ENCODE results near the gene F2RL2. TPM values are rescaled to one million over a fixed set of nuclear protein-coding genes. Genes with fewer than 3 reads are reported as not detected.

F2RL2 gene, protein sequence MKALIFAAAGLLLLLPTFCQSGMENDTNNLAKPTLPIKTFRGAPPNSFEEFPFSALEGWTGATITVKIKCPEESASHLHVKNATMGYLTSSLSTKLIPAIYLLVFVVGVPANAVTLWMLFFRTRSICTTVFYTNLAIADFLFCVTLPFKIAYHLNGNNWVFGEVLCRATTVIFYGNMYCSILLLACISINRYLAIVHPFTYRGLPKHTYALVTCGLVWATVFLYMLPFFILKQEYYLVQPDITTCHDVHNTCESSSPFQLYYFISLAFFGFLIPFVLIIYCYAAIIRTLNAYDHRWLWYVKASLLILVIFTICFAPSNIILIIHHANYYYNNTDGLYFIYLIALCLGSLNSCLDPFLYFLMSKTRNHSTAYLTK
- under 1 TPM; 0.09 to 0.39 TPM for total RNA-seq
- long read RNA-seq = 0 reads

DNA sequence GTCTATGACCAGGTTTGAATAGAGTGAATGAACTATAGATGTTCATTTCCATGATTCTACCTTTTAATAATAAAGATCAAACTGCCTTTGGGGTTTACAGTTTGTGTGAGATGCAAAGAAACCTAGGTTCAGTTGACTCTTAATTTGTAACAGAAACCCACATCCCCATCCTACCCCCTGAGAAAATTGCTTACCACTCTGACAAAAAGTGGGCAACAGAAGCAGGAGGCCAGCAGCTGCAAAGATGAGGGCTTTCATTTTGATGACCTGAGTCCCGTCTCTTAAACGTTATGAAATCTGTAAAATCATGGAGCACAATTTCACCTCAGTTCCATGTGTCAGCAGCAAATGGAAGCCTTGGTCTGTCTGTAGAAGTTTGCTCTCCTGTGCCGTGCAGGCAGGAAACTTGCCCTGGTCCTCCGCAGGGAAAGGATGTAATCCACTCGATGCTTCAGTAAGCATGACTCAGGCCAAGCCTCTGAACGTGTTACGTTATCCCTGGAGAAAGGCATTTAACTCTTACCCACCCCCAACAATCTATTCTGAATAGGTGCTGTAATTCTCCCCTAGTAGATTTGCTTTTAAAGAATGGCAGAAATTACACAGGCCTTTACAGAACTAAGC lies at the start of gene F2RL2:
TSS of gene F2RL2 (minus strand) at position 431 of the 624 bp plus-strand sequence. CDS start at position 258, 173 bp downstream.
- intact Hi-C loops (cut with DNase I) = no loop called here
- DNase-seq = peak; percentile 23
- ATAC-seq = peak in 1 of 2 donors; percentile 61

DNA sequence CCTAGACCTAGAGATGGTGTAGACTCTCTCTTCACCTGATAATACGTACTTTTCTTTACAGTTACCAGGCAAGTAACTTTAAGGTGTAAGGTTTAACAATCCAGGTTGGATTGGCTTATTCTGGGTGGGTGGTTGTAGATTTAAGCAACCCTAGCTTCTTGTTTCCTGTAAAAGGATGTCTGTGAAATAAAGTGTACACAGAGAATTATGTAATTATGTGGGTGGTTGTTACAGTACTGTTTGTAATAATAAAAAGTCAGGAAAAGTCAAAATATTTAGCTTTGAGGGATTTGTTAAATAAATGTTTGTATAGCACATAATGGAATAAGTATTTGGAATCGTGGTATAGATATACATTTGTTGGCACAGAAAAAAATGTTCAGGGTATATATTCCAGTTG lies 49.0 kb upstream of the F2RL2 start:
- DNase-seq (no peak), ATAC-seq (no peak)
- intact Hi-C loops (cut with DNase I) = no loop called here

DNA sequence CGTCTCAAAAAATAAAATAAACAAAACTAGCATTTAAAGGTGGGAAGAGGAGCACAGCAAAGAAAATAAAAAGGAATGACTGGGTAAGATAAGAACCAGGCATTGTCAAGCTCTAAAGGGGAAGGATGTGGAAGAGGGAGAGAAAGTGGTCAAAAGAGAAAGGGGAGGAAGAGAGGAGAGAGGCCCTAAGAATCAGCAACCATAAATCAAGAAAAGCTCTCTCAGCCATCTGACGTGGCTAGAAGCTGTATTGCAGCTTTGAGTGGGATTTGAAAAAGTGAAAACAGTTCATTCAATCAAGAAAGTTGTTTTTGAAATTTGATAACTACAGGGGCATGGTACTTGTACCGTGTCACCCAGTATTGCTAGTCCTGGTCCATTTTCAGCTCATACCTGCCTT lies 47.3 kb upstream of the F2RL2 start:
- ATAC-seq (no peak), DNase-seq (no peak)
- intact Hi-C loops (cut with DNase I) = no loop called here

DNA sequence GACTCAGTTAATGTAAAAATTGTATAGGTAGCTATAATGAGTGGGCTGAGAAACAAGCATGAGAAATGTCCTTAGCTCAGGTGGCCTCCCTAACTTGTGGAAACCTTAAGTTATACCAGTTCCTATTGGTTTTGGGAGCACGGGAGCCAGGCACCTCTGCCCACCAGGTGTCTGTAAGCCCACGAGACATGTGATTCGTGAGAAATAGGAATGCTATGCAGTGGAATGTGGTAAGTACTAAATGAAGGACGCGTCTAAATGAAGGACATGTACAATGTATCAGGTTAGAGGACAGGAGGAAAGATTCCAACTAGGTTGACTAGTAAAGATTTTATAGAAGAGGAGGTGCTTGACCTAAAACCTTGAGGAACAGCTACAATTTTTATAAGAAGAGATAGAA lies 46.0 kb upstream of the F2RL2 start:
- intact Hi-C loops (cut with DNase I) = no loop called here
- ATAC-seq = no peak
- DNase-seq = no peak

DNA sequence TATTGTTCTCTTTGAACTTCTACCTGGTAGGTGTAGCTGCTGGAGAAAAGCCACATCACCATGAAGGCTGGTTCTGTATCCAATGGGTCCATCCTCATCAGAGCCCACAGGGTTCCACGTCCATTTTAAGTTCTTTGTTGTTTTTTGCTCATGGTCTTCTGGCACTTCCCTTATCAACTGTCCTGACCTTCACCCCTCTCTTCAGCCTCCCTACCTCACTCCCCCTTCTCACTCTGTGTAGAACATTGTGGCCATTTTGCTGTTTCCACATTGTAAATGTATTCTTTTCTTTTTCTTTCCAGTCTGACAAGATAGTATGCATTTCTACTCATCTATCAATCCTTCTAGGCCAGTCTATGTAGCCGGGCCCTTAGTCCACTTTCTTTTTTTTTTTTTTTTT lies 44.3 kb upstream of the F2RL2 start:
- intact Hi-C loops (cut with DNase I) = no loop called here
- DNase-seq (no peak), ATAC-seq (no peak)

DNA sequence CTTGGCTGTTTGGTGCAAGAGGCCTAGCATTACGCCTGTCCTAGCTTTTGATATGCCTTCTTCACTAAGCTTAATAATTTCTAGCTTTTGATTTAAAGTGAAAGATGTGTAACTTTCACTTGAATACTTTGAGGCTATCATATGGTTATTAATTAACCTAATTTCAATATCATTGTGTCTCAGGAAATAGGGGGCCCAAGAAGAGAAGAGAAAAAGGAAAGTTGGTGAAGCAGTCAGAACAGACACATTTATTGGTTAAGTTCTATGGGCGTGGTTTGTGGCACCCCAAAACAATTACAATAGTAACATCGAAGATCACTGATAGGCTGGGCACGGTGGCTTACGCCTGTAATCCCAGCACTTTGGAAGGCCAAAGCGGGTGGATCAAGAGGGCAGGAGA lies 40.9 kb upstream of the F2RL2 start:
- ATAC-seq = no peak
- no peak for DNase-seq
- intact Hi-C loops (cut with DNase I) = no loop called here

DNA sequence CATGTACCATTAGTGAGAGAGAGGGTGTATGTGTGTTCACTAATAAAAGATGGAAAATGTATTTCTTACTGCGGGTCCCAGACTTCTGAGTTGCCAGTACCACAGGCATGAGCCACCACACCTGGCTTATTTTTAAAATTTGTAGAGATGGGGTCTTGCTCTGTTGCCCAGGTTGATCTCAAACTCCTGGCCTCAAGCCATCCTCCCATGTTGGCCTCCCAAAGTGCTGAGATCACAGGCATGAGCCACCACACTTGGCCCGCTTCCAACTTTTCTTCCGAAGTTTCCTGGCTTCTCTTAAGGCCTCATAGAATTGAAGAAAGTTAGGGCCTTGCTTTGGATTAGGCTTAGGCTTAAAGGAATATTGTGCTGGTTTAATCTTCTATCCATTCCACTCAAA lies 40.4 kb upstream of the F2RL2 start:
- no peak for DNase-seq
- intact Hi-C loops (cut with DNase I) = no loop called here
- no peak for ATAC-seq

DNA sequence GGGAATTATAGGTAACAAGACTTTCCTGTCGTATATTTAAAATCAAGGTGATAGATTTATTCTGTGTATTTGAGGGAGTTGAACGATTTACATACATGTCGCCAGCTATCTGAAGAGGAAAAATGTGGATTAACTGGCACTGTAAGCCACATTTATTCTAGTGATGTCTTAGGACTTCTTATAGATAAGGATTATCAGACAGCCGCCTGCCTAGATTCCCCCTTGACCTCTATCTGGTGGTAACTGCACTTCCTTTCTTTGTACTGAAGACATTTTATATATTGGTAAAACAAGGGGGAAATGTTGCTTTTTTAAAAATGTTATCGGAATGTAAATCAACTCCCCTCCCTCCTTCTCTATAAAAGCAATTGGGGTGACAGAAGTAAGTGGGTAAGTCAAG lies 39.3 kb upstream of the F2RL2 start:
- DNase-seq = no peak
- intact Hi-C loops (cut with DNase I) = no loop called here
- no peak for ATAC-seq

DNA sequence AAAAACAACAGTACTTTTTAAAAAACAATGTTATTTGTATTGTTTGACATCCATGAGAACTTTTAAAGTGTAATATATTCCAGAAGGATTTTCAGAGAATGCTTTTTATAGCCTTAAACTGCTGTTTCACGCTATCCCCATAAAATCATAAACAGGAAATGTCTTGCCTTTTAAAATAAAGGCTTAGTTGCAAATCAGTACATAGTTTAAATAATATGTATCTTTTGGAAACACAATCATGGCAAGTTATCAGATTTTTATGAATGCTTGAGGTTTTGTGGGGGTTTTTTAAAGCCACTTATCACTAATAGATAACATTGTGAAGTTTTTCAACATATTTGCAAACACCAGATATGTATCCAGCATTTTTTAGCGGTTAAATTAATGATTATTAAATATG lies 37.2 kb upstream of the F2RL2 start:
- no peak for DNase-seq
- intact Hi-C loops (cut with DNase I) = no loop called here
- no peak for ATAC-seq

DNA sequence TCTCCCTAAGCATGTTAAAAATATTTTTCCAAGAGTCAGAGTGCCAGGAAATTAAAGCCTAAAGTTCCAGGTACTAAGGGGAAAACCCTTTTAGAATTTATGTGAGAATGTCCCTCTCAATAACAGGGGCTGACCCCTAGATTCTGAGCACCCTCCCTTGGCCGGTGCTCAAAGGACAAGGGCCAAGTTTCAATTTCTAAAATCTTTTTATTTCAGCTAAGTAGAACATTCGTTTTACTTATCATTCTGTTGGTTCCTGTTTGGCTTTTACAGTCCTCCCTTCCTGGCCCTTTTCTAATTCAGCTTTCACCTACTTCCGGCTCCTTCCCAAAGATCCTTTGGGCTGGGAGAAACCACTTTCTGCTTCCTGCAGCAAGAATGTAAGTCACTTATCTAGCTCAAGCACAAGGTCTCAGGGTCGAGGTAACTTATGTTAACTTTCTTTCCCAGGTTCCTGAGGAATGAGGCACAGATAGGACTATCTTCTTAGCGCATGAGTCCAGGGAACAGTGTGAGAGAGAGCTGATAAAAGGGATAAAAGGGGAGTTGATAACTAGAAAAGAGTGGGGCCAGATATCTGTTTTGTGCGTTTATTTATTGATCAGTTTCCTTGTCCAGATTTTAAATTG lies 34.6 kb upstream of the F2RL2 start:
- ATAC-seq (no peak), DNase-seq (no peak)
- intact Hi-C loops (cut with DNase I) = no loop called here

DNA sequence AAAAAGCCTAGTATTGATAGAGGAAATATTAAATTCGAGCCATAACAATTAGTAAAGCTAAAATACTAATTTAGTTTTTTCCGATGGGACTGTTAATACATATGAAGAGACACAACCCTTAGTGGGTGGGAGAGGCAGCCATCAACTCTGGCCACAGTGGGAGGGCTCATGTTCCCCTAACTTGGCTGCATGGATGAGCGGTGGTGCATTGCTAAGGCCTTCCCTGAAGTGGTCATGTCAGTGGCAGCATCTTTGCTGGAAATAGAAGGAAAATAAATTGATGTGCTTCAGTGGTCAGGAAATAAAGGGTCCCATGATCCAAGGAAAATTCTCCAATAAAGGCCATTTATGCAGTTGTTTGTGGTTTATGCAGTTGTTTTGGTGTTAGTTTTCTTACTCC lies 33.9 kb upstream of the F2RL2 start:
- intact Hi-C loops (cut with DNase I) = no loop called here
- no peak for DNase-seq
- ATAC-seq = no peak

DNA sequence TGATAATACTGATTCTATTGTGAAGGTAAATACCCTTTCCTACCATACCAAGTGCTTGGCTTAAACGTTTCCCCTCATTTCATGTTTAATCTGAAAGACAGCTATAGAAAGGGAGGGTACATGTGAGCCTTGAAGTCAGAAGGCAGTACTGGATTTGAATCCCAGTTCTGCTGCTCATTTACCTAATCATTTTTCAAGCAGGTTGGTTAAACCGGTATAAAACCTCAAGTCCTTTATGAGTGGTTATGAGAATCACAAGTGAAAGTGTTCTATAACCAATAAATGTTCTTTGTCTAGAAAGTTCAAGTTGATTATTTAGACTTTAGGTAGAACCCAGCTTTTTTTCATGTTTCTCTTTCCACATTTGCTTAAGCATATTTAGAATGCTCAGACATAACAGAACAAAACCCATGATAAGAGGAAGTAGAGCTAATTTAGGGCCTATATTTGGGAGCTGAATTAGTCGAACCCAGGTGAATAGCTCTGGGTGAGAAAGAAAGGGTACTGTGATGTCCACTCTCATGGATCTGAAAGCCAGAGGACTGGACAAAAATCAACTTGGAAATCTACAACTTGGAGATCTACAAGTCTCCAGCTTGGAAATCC lies 29.7 kb upstream of the F2RL2 start:
- intact Hi-C loops (cut with DNase I) = no loop called here
- DNase-seq (no peak), ATAC-seq (no peak)

DNA sequence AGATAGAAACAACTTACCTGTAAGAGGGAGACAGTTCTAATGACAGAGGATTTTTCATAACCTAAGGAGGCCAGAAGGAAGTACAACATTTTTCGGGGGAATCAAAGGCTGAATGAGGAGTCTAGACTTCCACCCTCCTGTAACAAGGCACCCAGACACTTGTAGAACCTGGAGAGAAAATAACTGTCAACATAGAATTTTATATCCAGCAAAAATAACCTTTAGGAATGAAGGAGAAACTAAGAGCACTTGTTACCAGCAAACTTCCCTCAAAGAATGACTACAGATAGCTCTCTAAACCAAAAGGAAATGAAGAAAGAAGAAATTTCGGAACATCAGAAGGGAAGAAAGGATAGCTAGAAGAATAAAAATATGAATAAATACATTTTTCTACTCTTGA lies 25.9 kb upstream of the F2RL2 start:
- intact Hi-C loops (cut with DNase I) = no loop called here
- ATAC-seq (no peak), DNase-seq (no peak)

DNA sequence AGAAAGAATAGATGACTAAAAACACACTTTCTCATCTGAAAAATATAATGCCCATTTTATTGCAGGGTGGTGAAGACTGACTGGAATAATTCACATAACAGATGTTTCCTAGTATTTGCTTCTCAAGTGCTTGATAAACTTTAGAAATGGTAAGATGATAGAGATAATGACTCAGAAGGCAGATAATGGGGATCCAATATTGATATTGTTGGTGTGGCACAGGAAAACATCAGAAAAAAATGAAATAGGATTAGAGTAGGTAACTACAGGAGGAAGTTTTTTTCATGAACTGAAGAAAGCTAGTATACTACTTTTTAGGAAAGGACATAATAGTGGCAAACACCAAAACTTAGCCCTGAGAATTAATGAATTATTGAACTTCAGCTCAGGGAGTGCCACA lies 20.2 kb upstream of the F2RL2 start:
- ATAC-seq (no peak), DNase-seq (no peak)
- intact Hi-C loops (cut with DNase I) = no loop called here

DNA sequence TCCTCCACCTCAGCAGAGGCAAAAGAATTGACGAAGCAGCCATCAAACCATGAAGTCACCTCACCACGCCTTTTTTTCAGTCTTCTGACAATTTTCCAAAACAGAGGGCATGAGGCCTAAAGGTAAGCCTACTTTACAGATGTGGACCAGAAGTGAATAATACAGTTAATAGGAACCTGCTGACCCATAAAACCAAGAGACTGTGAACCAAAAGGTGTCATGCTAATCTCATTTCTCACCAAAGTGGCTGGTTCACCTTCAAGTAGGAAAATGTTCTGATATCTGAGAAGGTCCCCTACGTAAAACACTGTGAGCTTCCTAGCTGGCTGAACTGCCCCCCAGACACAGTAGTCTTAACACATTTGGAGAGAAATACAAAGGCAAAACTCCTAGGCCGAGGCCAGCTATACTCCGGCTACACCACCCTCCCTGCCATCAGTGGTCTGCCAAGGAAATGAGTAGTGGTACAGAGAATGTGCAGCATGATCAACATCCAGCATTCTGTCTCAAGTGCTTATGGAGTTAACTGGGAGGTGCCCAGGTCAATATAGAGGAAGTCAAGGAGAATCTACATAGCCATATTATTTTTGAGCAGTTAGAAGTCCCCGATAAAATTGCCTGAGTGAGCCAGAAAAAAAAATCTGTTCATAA lies 19.3 kb upstream of the F2RL2 start:
- intact Hi-C loops (cut with DNase I) = no loop called here
- ATAC-seq (no peak), DNase-seq (no peak)

DNA sequence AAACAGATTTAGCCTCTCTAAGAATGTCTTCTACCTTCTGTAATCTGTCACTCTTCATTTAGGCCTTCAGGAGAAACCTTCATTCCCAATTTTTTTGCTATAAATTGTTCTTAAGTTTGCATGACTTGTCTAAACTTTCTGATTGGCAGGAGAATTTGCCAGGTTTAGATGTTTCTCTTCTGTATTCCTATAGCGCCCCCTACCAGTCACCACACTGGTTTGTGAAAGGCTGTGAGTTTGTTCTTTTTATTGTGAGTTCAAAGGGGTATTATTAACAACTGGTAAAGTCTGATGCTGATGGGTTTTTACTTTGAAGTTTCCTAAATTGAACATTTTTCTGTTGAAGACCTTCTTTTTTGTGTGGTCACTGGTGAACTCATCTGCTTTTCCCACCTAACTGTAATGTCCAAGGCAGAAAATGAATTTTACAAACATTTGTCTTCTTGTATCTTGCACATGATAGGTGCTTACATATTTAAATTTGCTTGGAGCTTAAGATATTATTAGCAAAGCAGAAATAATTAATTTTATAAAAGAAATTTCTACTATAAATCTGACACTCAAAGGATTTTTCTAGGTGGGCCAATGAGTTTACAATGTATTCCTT lies 18.4 kb upstream of the F2RL2 start:
- ATAC-seq = no peak
- intact Hi-C loops (cut with DNase I) = no loop called here
- DNase-seq = peak; percentile 56

DNA sequence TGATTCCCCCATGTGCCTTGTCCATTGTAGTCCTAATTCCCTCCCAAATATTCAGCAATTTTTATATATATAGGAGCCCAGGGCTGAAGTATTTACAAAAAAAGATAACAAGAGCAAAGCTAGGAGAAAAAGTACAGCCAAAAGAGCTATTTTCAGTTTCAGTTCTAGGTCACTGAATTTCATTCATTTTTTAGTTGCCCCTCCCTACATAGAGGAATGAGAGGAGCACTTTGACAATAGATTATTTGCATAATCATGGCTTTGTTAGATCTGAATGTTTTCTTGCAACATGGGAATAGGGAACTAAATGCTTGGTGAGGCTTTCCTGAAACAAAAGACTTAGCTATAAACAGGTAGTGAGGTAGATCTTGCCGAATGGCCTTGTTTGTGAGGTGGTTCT lies 15.3 kb upstream of the F2RL2 start:
- intact Hi-C loops (cut with DNase I) = no loop called here
- ATAC-seq (no peak), DNase-seq (no peak)

DNA sequence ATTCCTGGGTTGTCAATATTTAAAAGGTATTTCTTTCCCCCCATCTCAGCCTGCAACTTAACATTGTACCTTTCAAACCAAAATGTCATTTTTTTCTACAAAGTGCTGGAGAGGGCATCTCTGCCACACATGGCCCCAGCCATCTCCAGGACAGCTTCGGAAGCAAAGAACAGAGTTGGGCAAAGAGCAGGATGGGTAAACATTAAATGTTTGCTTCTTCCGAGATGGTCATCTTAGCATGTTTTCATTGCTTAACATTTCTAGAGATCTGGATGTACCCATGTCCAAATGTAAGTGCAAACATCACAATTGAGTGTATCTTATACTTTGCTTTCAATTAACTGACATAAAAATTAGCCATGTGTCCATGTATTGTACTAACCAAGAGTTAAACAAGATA lies 14.3 kb upstream of the F2RL2 start:
- DNase-seq (no peak), ATAC-seq (no peak)
- intact Hi-C loops (cut with DNase I) = no loop called here

DNA sequence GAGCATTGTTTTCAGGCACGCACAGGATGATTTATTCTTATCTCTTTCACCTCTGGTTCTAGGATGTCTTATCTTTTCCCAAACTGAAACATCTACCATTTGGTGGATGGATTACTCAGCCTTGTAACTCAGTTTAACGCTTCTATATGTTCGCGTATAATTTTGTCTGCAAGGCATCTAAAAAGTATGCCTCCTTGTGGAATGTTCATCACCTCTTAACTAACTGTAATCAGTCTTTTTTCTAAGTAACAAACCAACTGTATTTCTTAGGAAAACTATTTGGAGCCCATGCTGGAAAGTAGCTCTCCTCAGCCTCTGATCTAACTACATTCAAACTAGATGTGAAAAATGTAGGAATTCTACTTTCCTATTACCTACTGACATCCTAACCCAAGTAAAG lies 11.5 kb upstream of the F2RL2 start:
- no peak for DNase-seq
- intact Hi-C loops (cut with DNase I) = no loop called here
- ATAC-seq = no peak

All from left cardiac atrium (tissue), 4 donors.